ELF-1 (cell line): ENCODE results near the gene DKK1.

Experiments used
- DNase-seq: peaks from one replicate; pipeline ENCODE4 v3.0.0-alpha.2; 2016; ENCODE audit warnings: low read depth, low spot score

The DKK1 gene

DNA sequence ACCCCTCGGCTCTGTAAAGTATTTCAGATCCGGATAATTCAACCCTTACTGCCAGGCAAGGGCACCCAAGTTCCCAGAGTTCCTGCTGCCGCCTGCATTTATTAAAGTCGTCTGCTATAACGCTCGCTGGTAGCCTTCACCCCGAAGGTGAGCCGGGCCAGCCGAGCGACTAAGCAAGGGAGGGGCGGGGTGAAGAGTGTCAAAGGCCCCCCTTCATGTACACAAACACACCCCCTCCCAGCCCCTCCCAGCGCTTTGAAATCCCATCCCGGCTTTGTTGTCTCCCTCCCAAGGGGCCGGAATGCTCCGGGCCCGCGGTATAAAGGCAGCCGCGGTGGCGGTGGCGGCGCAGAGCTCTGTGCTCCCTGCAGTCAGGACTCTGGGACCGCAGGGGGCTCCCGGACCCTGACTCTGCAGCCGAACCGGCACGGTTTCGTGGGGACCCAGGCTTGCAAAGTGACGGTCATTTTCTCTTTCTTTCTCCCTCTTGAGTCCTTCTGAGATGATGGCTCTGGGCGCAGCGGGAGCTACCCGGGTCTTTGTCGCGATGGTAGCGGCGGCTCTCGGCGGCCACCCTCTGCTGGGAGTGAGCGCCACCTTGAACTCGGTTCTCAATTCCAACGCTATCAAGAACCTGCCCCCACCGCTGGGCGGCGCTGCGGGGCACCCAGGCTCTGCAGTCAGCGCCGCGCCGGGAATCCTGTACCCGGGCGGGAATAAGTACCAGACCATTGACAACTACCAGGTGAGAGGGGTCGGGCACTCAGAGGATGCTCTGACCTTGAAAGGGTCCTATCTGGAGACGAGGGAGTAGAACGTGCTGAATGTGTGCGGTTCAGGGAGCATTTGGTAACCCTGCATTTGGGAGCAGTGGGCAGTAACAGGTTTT, at the start of gene DKK1:
Gene DKK1 (plus strand): TSS at position 349 of the 889 bp plus-strand sequence. CDS start 154 bp downstream, at position 503.
- DNase-seq = peak; percentile 94

GRCh38 chr10:52265131-52265926, 48.8 kb upstream of the DKK1 start:
- no peak for DNase-seq

DNA sequence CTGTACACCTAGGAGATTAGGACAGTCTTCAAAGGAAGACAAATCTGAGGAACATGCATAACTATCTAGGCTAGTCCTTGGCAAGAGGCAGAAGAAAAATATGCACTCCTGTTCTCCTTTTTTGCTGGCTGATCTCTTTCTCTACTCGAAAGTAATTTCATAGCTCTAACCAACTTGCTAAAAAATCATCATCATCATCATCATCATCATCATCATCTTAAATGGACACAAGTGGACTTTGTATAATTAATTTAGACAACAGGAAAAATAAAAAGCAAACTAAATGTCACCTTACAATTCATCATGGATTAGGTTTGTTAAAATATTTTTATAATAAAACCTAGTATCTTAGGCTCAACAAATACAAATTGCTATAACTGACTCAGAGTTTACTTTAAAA, 47.2 kb upstream of the DKK1 start:
- DNase-seq = no peak

- DNase-seq = no peak
Measured at GRCh38 chr10:52268790-52269189, 45.3 kb upstream of the DKK1 start.

DNA sequence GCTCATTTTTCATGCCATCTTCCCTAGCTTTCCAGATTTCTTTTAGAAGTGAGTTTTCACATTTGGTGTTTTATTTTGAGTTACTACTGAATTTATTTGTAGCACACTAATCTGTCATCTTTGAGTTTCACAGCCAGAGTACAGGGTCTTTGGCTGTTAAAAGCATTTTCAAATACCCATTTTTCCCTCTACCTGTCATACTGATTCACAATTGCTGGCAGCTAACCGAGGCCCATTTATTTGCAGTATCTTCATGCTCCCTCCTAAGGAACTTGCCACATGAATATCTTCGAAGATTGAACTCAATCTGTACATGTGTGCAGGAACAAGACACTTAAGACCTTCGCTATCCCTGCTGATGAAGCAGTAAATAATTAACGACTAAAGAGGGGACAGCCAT, 44.8 kb upstream of the DKK1 start:
- no peak for DNase-seq

GRCh38 chr10:52276163-52276562, 37.9 kb upstream of the DKK1 start:
- DNase-seq = no peak

DNA sequence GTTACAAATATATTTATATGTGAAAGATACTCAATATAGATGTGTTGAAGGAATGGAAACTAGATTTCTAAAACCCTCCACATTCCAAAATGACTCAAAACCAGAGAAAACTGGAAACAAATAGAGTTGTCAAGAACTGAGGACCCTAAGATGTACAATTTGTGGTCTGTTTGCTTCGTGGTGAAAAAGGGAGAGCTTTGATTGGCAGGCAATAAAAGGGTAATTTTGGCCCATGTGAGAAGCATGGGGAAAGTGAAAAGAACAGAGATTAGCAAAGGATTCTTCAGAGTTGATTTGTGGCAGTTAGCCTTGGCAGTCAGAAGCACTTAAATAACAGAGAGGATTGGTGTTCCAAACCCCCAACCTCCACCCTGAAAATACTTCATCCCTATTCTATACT, 37.1 kb upstream of the DKK1 start:
- no peak for DNase-seq

GRCh38 chr10:52279546-52279945, 34.5 kb upstream of the DKK1 start:
- DNase-seq = no peak

GRCh38 chr10:52280051-52280450, 34.0 kb upstream of the DKK1 start:
- DNase-seq = no peak

GRCh38 chr10:52283174-52283573, 30.9 kb upstream of the DKK1 start:
- no peak for DNase-seq

- no peak for DNase-seq
Measured at GRCh38 chr10:52284416-52285013, 29.6 kb upstream of the DKK1 start.

DNA sequence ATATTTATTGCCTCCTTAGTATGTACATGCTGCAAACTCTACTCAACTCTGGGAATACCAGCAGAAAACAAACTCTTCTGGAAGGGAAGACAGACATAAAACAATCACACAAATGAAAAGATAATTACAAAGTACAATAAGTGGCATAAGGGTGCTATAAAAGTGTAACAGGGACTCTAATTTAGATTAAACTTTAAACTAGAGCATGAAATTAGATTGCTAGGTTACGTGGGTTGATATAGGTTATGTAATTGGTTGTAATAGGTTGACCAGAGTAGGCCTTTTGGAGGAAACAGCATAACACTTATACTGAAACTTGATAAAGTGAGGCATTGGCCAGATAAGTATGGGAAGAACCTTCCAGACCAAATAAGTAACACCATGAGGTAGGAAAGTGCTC, 26.2 kb upstream of the DKK1 start:
- DNase-seq = no peak

DNA sequence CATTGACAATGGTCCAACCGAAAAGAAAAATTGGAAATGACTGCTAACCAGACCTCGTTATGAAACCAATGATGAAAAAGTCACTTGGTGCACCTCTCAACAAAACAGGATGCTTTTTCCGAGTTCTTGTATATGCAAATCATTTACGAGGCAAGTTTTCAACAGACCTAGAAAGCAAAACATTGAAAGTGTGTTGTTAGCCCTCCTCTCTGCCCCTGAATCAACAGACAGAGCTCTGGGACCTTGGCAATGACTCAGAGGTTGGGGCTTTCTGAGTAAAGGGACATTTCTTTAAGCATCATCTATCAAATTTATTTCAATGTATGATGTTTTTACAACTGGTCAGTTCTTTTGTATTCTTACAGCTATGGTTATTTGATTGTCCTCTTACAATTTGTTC, 16.3 kb upstream of the DKK1 start:
- DNase-seq = no peak

DNA sequence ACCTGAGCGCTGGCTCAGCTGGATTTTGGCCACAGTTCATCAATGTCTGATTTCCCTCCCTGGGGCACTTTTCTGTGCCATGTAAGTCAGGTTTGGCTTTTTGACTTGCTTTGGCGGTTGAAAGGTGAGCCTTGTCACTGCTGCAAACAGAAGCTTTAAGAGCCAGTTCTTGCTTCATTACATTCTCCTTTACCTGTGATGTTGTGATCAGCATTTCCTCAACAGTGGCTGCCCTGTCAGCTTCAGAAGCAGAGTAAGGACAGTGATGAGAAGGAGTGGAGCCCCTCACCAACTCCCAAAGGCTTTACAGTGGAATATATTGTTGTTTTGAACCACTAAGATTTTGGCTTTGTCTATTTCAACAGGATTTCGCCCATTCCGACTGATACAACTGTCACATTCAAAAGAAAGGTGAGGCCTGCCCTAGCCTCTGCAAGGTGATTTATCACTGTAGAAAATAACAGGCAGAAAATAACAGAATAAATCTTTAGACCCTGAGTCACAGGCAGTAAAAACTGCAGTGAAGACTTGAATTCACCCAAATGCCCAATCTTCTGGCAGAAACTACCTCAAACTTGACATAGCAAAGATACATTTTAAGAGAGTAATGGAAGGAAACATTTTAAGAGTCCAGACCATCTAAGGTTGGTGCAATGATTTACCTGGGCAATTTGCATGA, 13.3 kb upstream of the DKK1 start:
- peak; percentile 19 for DNase-seq

GRCh38 chr10:52308251-52309031, 5.6 kb upstream of the DKK1 start:
- peak; percentile 78 for DNase-seq

- DNase-seq = no peak
Measured at GRCh38 chr10:52312942-52313255, 1.2 kb upstream of the DKK1 start.

DNA sequence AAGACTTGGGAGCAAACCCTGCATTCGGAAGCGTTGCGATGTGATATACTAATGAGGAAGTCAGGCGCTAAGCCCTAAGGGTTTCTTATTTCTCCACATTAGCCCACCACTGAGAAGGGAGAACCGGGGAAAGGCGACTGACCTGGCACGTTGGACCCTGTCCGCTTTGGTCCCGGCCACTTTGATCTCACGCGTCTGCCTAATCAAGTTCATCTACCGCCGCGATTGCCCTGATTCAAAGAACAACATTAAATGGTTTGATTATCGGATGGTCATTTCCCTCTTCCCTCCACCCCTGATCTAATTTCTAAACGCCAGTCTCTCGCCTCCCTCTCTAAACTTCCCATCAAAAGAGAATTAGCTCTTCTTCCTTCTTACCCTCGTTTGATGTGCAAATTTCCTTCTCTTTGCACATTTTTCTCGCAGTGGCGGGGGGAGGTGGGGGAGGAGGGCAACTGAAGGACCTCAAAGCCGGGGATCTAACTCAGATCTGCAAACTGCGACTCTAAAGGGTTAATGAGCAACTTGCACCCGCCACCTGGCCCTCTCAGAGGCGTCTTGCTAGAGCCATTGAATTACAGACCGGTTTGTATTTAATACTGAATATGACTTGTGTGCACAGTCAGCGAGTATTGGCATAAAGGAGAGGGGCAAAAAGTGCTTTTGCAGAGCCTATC, 687 bp upstream of the DKK1 start:
- peak; percentile 58 for DNase-seq

DNA sequence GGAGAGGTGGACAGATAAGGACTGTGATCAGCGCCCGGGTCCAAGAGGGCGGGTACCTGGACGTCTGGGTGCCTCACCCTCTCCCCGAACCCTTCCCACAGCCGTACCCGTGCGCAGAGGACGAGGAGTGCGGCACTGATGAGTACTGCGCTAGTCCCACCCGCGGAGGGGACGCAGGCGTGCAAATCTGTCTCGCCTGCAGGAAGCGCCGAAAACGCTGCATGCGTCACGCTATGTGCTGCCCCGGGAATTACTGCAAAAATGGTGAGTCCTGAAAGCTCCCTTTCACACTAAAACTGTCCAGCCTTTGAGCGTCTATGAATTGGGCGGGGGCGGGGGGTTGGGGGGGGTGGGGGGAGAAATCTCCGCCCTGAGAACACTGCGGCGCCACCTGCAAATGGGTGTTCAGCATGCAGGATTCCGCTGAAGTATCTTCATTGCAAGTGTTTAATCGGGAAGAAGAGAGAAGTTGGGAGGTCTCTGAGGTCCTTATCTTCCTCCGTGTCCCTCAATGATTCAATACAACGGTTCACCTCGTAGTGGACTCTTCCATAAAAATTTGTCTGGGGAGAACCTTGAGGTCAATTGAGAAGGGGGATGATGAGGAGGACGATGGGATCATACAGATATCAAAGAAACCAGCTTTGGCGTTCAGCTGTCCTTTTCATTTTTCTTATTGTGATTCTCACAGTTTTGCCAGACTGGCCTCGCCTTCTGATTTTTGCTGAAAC, 906 bp downstream of the DKK1 start:
- no peak for DNase-seq

DNA sequence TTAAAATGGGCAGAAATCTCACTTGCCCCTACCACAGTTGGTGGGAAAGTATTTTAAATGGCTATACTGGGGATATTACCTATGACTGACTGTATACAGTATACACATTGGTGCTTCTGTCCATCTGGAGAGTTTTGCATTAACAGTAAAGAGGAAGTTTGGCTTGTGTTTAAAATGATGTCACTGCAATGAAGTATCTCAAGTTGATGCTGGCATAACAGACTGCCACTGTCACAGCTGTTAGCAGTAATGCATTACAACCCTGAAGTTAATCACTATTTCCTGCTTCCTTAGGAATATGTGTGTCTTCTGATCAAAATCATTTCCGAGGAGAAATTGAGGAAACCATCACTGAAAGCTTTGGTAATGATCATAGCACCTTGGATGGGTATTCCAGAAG, 1.9 kb downstream of the DKK1 start:
- DNase-seq = no peak

DNA sequence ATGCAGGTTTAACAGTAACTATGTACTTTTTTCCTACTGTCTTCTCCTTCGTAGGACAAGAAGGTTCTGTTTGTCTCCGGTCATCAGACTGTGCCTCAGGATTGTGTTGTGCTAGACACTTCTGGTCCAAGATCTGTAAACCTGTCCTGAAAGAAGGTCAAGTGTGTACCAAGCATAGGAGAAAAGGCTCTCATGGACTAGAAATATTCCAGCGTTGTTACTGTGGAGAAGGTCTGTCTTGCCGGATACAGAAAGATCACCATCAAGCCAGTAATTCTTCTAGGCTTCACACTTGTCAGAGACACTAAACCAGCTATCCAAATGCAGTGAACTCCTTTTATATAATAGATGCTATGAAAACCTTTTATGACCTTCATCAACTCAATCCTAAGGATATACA, 2.4 kb downstream of the DKK1 start:
- DNase-seq = no peak
